Measurements from ENCODE around the gene C16orf92. TPM values are rescaled to one million over a fixed set of nuclear protein-coding genes. Genes with fewer than 3 reads are reported as not detected.

Gene C16orf92
- total RNA-seq, 1 donor from 2014 or later, result not detected

DNA sequence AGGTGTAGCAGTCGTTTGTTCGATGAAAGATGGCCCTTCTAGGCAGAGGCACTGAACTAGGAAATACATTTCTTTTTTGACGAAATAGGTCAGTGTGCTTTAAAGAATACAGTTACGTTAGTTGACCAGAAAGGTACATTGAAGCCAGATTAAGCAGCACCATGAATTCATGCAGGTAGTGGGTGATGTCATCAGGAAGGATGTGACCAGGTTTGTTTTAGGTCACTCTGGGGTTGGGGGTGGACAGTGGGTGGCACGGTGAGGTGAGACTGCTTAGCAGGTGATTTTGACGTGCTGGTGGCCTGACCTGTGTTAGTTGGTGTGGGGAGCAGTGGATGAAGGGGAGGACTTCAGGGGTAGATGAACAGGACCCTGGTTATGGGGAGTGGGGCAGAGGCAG lies 23.4 kb upstream of the C16orf92 start:
- peaks cover 6% of the 10 kb centered on the region for H3K36me3 ChIP-seq (ENCODE audit: insufficient read depth, low read length)
- peaks cover 18% of the 10 kb centered on the region for H3K79me2 ChIP-seq (ENCODE audit: insufficient read depth, low read length)
- no peak overlapping the region for H3K9ac ChIP-seq (ENCODE audit: low read length)
- no peak for FAIRE-seq
- no peak overlapping the region for H3K27ac ChIP-seq (ENCODE audit: low read depth, low read length)
- H3K9me3 Mint-ChIP-seq (ENCODE audit: unreplicated experiment), result no peaks in the 10 kb centered on the region
- no peak for TF ChIP-seq EZH2 (IDR thresholded peaks at IDR 0.05; ENCODE audit: insufficient read depth, low read length)
- no peak for TF ChIP-seq CTCF (IDR thresholded peaks at IDR 0.05; ENCODE audit: insufficient read depth, low read depth, low read length)
- peaks cover 8% of the 10 kb centered on the region for H3K4me1 ChIP-seq (ENCODE audit: insufficient read depth, low read length)
- H2AFZ ChIP-seq (ENCODE audit: low read depth, low read length), result no peak overlapping the region
- H3K4me1 Mint-ChIP-seq (ENCODE audit: low read depth, unreplicated experiment), result peaks cover 8% of the 10 kb centered on the region
- H3K27me3 Mint-ChIP-seq (ENCODE audit: low read depth, unreplicated experiment), result no peaks in the 10 kb centered on the region
- H3K36me3 Mint-ChIP-seq (ENCODE audit: low read depth, unreplicated experiment), result peaks cover 5% of the 10 kb centered on the region
- H3K9me3 ChIP-seq (ENCODE audit: insufficient read depth, low read depth, low read length), result no peaks in the 10 kb centered on the region
- no peaks in the 10 kb centered on the region for H3K27me3 ChIP-seq (ENCODE audit: insufficient read depth, low read length)
- DNase-seq (ENCODE audit: low read depth), result no peak
- H3K4me2 ChIP-seq (ENCODE audit: low read length), result no peak overlapping the region
- H4K20me1 ChIP-seq (ENCODE audit: insufficient read depth, low read length), result peaks cover 18% of the 10 kb centered on the region
- H3K27ac Mint-ChIP-seq (ENCODE audit: unreplicated experiment), result no peak overlapping the region
- peak overlapping the region; percentile 3 for H3K4me3 Mint-ChIP-seq (ENCODE audit: unreplicated experiment)
- H3K4me3 ChIP-seq (ENCODE audit: insufficient read depth, low read depth, low read length), result no peak overlapping the region

DNA sequence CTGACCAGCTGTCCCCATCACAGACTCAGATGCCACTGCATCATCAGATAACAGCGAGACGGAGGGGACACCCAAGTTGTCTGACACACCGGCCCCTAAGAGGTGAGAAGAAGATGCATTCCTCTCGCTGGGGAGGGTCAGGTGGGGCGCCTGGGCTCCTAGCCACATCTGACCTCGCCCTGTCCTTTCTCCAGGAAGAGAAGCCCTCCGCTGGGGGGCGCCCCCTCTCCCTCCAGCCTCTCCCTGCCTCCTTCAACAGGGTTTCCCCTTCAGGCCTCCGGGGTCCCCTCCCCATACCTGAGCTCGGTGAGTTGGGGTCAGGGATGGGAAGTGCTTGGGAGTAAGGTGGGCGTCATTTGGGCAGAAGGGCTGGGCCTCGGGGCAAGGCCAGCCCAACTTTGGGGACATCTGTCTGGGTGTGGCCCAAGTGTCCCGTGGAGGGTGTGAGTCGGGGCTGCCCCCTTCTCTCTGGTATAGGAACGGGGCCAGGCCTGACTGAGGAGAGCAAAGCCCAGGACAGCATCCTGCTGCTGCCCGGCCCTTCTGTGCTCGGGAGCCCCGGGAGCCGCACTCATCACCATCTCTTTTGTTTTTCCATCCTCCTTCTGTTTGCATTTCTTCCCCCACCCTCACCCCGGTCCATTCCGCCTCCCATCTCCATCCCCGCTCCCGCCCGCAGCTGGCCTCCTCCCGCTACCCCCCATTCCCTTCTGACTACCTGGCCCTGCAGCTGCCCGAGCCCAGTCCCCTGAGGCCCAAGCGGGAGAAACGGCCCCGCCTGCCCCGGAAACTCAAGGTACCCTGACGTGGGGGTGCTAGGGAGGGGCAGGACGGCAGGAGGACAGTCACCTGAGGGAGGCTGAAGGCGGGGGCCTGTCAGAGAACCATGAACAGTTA lies 22.0 kb upstream of the C16orf92 start:
- Histone ChIP-seq H3K27me3 (ENCODE audit: insufficient read depth, low read length) (no peaks in the 10 kb centered on the region), H3K36me3 (ENCODE audit: insufficient read depth, low read length) (peaks cover 6% of the 10 kb centered on the region), H4K20me1 (ENCODE audit: insufficient read depth, low read length) (peaks cover 22% of the 10 kb centered on the region), H3K9me3 (ENCODE audit: insufficient read depth, low read depth, low read length) (no peaks in the 10 kb centered on the region), H3K4me2 (ENCODE audit: low read length) (no peak overlapping the region), H3K9ac (ENCODE audit: low read length) (no peak overlapping the region), H3K27ac (ENCODE audit: low read depth, low read length) (no peak overlapping the region), H3K4me1 (ENCODE audit: insufficient read depth, low read length) (no peaks in the 10 kb centered on the region), H3K79me2 (ENCODE audit: insufficient read depth, low read length) (peaks cover 18% of the 10 kb centered on the region), H3K4me3 (ENCODE audit: insufficient read depth, low read depth, low read length) (no peak overlapping the region), H2AFZ (ENCODE audit: low read depth, low read length) (no peak overlapping the region)
- no peak overlapping the region for H3K4me3 Mint-ChIP-seq (ENCODE audit: unreplicated experiment)
- no peak for DNase-seq (ENCODE audit: low read depth)
- H3K27me3 Mint-ChIP-seq (ENCODE audit: low read depth, unreplicated experiment), result no peaks in the 10 kb centered on the region
- TF ChIP-seq CTCF (IDR thresholded peaks at IDR 0.05; ENCODE audit: insufficient read depth, low read depth, low read length) (no peak), EZH2 (IDR thresholded peaks at IDR 0.05; ENCODE audit: insufficient read depth, low read length) (no peak)
- H3K4me1 Mint-ChIP-seq (ENCODE audit: low read depth, unreplicated experiment), result peaks cover 4% of the 10 kb centered on the region
- no peak overlapping the region for H3K27ac Mint-ChIP-seq (ENCODE audit: unreplicated experiment)
- H3K9me3 Mint-ChIP-seq (ENCODE audit: unreplicated experiment), result no peaks in the 10 kb centered on the region
- FAIRE-seq, result no peak
- peaks cover 5% of the 10 kb centered on the region for H3K36me3 Mint-ChIP-seq (ENCODE audit: low read depth, unreplicated experiment)
